Dermis microvascular lymphatic vessel endothelial cell (primary cell): Measurements from ENCODE around the gene ELF2. TPM values are rescaled to one million over a fixed set of nuclear protein-coding genes. Genes with fewer than 3 reads are reported as not detected.
"Not testable (repeated sequence)": the region's sequence is repeated elsewhere in the genome, so short reads cannot be mapped to it uniquely, and the experiment has no call there.

ENCODE experiments used
- DNase-seq, 2 donors: peaks; one replicate each; pipeline versions ENCODE4 v3.0.0 to v3.0.0-alpha.2; 2010; ENCODE audit warnings: low read depth in 2 of 2
- total RNA-seq: library from RNA; depleted of rRNA; stranded (reverse); fragments of >200 nt; gene quantifications from 2 replicates; pipeline ENCODE4 v1.2.1, GENCODE V29; 2014

The ELF2 gene
- total RNA-seq, 1 donor from 2014 or later: 35.6 TPM

DNA sequence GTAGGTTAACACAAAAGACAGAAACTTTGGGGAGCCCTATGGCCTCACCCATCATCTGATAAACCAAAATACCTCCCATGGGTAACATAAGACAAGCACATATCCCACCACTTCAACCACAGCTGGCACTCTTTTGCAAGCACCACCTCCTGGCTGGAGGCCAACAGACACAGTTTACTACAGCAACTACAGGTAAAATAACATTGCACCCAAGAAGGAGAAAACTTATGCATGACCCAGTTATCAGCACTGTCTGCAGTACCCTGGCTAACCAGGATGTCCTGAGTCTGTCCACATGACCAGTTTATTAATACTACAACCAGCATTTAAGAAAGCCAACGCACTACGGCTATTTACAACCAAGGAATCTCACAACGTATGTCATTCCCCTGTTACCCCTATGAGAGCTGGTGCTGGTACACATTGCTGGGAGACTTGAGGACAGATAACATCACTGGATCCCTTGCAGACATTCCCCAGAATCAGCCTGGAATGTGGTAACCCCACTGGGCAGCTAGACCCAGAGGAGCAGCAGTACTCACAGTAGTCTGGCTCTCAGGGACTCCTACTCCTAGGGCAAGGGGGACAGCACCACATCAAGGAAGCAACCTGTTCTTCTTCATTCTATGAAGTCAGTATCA is 32.0 kb downstream of the ELF2 start:
- DNase-seq: no peak

DNA sequence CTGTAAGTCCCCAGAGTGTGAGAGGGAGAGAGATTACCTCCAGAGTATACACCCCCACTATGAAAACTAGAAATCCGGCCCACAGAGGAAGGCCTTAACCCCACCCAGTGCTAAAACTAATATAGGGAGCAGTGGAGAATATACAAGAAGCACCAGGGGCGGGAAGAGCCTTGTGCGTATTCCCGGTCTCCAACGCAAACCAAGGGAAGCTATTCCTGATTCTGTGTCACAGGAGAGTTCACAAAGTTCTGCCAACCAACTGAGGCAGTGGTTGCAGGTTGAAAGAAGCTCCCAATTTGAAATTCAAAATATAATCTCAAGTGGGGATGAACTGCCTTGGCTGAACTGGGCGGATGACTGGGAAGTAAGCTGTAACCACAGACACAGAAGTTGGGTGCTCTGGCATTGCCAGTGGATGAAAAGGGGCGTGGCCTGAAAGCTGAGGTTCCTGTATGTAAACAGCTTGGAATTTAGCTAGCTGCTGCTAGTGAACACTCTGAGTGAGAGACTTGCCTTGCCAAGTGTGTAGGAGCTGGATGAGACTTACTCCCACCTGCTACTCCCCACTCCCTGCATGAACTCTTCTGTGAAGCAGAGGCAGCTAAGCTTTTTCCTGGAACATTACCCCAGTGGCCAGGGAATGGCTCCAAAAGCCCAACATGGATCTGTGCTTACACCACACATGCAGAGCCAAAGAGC is 32.7 kb downstream of the ELF2 start:
- DNase-seq: no peak

DNA sequence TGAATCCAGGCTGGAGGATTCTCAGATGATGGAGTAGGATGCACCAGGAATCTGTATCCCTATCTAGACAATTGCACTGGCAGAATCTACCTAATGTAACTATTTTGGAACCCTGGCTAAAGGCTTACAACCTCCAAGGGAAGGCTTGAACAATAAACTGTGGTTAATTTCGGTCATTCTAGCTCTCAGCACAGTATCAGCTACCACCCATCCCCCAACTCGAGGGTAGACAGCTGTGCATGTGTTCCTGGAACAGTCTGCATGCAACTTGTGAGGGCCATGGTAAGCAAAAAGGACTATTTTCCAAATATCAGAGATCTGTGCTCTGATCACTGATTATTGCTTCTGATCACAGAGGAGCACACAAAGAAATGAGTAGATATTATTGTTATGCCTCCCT is 34.0 kb downstream of the ELF2 start:
- no peak for DNase-seq

DNA sequence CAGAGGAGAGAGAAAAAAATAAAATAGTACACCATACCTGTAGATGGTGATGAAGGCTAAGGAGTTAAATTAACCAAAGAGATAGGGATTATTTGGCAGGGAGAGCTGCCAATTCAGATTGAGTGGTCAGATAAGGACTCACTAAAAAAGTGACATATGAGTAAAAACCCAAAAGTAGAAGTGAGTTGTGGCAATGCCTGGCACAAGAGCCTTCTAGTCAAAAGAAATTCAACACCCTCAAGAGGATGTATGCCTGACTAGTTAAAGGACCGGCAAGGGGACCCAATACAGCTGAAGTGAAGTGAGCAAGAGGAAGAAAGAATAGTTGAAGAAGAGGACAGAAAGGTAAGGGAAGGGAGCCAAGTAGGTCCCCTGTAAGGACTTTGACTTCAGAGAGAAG is 34.9 kb downstream of the ELF2 start:
- DNase-seq: no peak

DNA sequence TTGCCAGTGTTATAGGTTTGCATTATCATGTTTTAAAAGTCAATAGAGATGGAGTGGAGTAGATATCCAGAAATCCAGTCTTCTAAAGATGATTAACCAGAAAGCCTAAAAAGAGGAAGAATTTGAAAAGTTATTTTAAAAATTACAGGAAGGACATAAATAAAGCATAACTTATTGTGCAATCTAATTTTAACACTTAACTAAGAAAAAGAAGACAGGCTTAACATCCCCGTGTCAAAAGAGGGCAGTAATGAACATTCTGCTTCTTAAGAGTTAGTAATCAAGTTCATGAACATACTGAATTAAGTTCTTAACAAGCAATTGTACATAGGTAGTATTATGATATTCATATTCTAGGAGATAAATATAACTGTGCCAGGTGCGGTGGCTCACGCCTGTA is 39.3 kb downstream of the ELF2 start:
- no peak for DNase-seq

DNA sequence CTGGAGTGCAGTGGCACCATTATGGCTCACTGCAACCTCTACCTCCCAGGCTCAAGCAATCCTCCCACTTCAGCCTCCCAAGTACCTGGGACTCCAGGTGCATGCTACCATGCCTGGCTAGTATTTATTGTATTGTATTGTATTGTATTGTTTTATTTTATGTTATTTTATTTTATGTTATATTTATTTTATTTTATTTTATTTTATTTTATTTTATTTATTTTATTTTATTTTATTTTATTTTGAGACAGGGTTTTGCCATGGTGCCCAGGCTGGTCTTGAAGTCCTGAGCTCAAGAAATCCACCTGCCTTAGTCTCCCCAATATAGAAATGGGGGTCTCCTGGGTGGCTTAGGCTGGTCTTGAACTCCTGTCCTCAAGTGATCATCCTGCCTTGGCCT is 42.6 kb downstream of the ELF2 start:
- no peak for DNase-seq

DNA sequence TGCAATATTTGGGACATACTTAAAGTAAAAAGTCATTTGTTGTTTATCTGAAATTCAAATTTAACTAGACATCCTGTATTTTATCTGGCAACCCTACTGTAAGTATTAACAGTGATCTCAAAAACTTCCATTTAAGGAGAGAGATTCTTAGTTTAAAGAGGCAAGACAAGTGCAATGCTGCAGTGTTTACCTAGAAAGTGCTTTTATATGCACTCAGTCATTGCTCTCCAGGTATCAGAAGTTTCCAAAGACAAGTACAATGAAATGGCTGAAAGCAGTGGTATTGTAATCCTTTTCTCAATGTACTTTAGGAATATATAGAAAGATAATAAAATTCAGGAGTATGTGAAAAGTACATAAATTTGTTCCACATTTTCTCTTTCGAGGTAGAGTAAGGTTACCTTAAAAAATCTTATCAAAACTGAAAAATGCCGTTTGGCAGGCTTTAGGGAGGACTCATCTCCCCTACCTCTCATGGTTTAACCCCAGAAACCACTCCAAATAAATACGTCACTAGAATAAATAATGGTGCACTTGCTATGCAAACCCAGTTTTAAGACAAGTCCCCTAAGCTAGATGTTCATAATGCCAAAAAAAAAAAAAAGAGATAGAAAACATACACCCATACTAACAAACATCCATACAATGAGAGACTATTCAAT is 45.7 kb downstream of the ELF2 start:
- no peak for DNase-seq

DNA sequence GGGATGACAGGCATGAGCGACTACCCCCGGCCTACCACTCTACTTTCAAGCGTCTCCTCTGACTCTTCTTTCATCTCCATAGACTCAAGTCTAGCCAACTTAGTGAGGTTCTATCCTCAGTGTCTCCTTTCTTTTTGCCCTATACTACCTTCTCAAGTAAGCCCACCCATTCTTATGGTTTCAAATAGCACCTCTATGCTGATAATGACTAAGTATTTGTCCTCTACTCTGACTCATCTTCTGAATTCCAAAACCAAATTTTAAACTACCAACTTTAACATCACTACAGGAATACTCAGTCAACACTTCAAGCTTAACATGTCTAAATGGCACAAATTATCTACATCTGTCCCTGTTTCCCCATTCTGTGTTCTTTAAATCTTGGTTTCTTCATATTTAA is 47.8 kb downstream of the ELF2 start:
- DNase-seq: no peak

DNA sequence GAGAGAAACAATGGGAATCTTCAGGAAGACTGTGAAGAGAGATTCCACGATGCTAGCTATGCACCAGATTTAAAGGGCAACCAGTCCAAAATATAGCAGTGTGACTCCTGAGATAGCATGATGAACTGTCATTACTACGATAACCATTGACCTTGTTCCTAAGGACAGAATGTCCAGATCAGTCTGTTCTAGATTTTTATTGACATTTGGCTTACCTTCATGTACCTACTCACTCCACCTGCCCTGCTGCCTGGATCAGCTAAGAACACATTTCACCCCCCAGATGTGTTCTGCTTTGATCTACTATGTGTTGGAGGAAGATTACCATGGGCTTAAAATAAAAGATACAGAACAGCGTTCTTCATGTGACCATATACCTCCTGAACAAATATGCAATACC is 50.1 kb downstream of the ELF2 start:
- DNase-seq: no peak

DNA sequence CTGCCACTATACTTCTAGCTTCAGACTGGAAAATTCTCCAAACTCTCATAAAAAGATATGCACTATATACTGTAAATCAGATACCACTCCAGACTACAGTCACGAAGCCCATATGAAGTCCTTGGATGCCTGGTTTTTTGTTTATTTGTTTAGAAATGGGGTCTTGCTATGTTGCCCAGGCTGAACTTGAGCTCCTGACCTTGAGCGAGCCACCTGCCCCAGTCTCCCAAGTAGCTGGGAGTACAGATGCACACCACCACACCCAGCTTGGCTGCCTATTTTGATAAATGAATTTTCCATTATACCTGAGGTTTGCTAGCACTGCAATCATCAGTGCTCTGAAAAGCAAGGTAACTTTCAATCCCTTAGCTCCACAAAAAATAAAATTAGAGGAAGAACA is 53.1 kb downstream of the ELF2 start:
- no peak for DNase-seq

DNA sequence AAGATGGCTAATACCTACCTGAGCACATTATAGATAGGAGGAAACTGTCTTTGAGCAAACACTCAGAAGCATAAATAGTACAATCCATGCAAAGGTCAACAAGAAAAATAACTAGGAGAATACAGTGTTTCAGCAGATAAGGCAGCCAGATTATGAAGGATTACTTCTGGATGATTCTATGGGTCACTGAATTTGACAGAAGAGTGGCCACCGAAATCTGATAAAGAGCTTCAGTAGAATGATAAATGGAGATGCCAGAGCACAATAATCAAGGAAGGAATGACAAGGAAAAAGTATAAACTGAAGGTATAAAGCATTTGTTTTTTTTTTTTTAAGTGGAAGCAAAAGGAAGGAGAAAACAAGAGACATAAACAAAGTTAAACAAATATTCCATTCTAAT is 58.7 kb downstream of the ELF2 start:
- no peak for DNase-seq

DNA sequence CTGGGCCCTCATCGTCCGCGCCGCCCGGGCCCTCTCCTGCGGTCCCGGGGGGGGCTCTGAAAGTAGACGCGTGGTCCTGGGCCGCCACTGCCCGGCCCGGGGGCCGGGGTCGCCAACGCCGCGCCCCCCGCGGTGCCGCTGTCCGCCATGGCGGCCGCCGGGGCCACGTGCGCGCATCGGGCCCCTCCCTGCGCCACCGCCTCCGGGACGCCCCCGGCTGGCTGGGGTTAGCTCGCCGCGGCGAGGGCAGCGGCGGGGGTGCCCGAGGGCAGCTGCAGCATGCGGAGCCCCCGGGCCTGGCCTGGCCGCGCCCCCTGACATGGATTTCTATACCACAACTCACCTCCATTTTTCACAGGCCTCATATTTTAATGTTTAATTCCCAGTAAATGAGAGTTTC is 61.8 kb downstream of the ELF2 start:
- DNase-seq: no peak

DNA sequence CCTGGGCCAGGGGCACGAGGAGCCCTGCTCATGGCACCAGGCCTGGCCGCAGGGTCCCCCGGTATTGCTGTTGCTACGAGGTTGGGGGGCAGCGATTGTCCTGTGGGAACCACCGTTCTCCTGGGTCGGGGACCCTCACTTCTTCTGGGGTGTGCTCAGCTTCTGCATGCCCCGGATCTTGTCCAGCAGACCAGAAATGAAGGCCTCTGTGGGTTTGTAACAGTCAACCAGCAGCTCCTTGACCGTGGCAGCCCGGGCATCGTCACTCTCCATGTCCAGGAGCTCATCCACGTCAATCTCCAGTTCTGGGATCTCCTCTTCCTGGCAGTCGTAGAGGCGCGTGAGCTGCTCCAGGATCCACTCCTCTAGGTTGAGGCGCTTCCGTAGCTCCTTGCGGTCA is 62.2 kb downstream of the ELF2 start:
- DNase-seq: not testable (repeated sequence)

DNA sequence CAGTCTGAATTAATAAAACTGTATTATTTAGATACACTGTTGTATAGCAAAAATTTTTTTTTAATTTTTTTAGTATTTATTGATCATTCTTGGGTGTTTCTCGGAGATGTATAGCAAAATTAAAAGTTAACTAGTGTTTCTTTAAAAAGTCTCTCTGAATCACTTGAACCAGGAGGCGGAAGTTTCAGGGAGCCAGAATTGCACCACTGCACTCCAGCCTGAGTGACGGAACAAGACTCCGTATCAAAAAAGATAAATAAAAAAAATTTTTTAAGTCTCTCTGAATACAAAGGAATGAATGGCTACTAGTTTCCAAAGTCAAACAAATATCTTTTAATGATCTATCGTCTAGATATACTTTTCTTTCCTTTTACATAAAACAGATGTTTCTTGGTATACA is 64.4 kb downstream of the ELF2 start:
- no peak for DNase-seq

DNA sequence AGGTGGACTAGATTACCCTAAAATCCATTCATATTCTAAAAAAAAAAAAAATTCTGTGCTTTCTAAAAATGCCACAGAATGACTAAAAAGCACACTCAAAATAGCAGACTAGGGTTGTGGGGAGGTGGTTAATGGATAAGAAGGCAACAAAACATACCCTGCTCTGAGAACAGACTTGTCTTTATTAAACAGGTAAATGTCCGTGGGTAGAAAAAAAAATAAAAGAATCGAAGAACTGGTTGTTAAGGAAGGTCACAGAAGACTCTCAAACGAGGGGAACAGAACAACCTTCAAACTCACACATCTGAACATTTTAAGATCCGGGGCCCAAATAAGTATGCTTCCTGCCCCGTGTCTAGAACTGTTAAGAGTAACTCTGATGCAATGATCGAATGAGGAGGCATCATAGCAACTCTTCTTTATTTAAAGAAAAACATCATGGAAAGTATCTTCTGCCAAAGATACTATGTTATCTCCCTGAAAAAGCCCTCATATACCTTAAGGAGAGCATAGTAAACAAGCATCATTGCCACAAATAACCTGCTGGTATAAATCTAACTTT is 68.4 kb downstream of the ELF2 start:
- DNase-seq: no peak

DNA sequence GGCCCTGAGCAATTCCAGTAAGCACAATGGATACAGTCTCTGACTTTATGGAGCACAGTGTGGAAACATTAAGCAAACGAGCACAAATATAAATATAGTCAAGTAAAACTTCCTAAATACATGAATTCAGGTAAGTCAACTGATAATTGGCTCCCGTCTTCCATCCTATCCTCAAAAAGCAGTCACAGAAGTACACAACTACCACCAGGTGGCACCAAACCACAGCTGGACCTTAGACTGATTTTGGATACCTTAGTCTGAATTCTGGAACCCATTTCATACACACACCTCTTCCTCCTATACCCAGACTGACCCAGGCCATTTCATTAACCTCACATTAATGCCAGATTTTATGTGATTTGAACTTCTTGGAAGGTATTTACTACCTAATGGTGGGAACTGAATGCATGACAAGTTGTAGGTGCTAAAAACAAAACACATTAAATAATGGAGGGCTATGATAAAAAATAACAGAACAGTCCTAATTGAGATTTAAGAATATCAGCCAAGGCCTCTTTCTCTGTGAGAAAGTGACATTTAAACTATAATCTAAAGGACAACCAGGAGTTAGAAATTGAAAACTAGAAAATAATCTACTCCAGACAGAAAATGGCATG is 77.5 kb downstream of the ELF2 start:
- peak; percentile 80 to 82 for DNase-seq

DNA sequence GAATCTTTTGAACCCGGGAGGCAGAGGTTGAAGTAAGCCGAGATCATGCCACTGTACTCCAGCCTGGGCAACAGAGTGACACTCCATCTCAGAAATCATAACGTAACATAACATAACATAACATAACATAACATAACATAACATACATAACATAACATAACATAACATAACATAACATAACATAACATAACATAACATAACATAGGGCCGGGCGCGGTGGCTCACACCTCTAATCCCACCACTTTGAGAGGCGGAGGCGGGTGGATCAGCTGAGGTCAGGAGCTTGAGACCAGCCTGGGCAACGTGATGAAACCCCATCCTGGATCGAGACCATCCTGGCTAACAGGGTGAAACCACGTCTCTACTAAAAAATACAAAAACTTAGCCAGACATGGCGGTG is 84.7 kb downstream of the ELF2 start:
- no peak for DNase-seq

DNA sequence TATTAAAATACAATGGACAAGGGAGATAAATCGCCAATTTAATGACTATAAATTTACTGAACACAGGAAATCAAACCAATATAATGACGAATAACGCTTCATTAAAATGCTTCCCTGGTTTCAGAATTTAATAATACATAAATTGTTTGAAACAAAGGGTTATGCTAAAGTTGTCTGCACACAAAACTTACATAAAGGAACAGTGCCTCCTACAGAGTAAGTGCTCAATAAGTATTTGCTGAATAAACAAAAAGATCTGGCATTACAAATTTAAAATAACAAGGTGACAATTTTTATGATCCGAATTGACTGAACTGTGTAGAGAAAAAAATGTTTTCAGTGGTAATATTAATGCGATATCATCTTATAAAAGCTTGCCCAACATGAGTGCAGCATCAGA is 91.9 kb downstream of the ELF2 start:
- peak in 1 of 2 donors; percentile 56 for DNase-seq

DNA sequence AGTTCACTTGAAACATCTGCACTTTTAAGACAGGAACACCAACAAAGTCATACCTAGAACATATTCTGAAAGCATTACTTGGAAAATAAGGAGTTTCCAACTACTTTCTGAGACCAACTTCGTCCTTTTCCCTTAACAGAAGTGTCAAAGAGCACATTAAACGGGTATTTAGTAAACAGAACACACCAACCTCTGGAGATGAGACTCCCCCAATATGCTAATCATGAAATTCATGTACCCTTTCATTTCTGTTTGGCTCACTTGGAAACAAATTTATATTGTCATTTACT is 92.3 kb downstream of the ELF2 start:
- DNase-seq: no peak

DNA sequence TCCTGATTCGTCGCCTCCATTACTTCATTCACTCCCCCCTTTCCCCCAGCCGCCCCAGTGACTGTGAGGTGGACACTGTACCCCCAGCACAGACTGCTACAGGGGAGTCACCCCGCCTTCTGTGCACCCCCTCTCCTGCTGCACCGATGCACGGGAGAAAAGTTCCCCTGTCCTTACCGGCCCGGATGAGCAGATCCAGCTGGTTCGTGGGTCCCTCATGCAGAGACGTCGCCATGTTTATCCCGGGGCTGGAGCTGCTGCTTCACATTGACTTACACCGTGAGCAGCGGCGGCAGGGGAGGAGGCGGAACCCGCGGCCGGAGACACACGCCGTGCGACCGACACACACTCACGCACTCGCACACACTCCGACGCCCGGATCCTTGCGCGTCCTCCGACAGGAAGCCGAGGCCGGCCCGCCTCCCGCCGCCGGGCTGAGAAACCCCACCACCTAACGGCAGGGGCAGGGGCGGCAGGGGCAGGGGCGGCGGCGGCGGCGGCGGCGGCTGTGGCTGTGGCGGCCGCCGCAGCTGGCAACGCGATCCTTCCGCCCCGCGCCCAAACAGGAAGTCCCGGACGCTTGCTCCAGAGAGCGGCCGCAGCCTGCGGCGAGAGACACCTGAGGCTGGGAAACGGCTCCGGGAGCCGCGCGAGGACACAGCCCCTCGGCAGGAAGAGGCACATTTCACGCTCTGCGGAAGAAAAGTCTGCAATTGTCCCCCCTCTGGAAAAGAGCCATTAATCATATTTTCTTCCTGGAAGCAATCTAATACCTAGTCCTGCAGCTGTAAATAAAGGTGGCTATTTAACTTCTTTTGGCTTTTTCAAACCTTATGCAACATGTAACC is 92.8 kb downstream of the ELF2 start:
- DNase-seq: peak; percentile 73 to 93

DNA sequence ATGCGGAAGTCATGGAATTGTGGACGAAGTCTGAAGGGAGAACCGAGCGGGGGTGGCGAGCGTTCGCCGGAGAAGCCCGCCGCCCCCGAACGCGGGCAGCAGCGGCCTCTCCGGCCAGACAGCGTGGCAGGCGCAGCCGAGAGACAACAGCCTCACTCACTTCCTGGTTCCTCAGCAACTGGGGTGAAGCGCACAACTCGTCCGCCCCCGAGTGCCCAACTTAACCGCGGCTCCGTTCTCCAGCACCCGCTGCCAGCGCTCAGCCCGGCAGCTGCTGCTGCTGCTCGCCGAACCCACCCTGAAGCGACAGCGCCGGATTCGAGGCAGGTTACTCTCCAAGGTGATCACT is 93.4 kb downstream of the ELF2 start:
- DNase-seq: peak in 1 of 2 donors; percentile 80
